HL-60 (cell line): ENCODE data around the gene TAMM41.
"Not testable (repeated sequence)": the region's sequence is repeated elsewhere in the genome, so short reads cannot be mapped to it uniquely, and the experiment has no call there.

Experiments used
- DNase-seq, 2 experiments: peaks; one replicate each; pipeline ENCODE4 v3.0.0-alpha.2; 2010 to 2020; ENCODE audit warnings: low read depth in 1 of 2, low spot score in 1 of 2
- H3K27ac ChIP-seq: fragments of 250-450 bp; sonication (Bioruptor Pico); replicated peaks from 2 replicates; pipeline ENCODE4 v1.5.1; 2020; ENCODE audit warnings: mild to moderate bottlenecking, moderate library complexity
- H3K27me3 ChIP-seq: fragments of 250-450 bp; sonication (Bioruptor Pico); 2 replicates; pipeline ENCODE4 v1.5.1; 2021; ENCODE audit warnings: mild to moderate bottlenecking, moderate library complexity; ENCODE audit not compliant: insufficient read depth, poor library complexity, severe bottlenecking
- H3K4me3 ChIP-seq: replicated peaks from 2 replicates; pipeline ENCODE4 v1.5.1; 2011; ENCODE audit warnings: mild to moderate bottlenecking, control low read depth, low read length; ENCODE audit not compliant: insufficient read depth
- CTCF ChIP-seq: IDR thresholded peaks from one replicate; pipeline ENCODE4 v1.5.1; 2011; ENCODE audit warnings: low read length, control low read depth, inconsistent platforms; ENCODE audit not compliant: insufficient read depth
- GABPA ChIP-seq: IDR thresholded peaks from 2 replicates; pipeline ENCODE4 v1.6.1; 2012; ENCODE audit warnings: low read depth
- POLR2AphosphoS5 ChIP-seq: IDR thresholded peaks from 2 replicates; pipeline ENCODE4 v1.6.1; 2012; ENCODE audit warnings: low read depth
- SPI1 ChIP-seq: IDR thresholded peaks from 2 replicates; pipeline ENCODE4 v1.6.1; 2012; ENCODE audit warnings: low read depth, mild to moderate bottlenecking, borderline replicate concordance
- TF ChIP-seq, protein P1 (sequence below): IDR thresholded peaks from 2 replicates; pipeline ENCODE4 v1.6.1; 2012; ENCODE audit warnings: low read depth; ENCODE audit not compliant: insufficient replicate concordance

Gene TAMM41

GRCh38 chr3:11755276-11755675 lies 91.4 kb downstream of the TAMM41 start:
- Histone ChIP-seq H3K27ac (no peak overlapping the region), H3K4me3 (no peak overlapping the region), H3K27me3 (peaks cover 2% of the 10 kb centered on the region)
- no peak for DNase-seq
- no peak for TF ChIP-seq POLR2AphosphoS5
- no peak for TF ChIP-seq SPI1
- TF ChIP-seq, protein P1, sequence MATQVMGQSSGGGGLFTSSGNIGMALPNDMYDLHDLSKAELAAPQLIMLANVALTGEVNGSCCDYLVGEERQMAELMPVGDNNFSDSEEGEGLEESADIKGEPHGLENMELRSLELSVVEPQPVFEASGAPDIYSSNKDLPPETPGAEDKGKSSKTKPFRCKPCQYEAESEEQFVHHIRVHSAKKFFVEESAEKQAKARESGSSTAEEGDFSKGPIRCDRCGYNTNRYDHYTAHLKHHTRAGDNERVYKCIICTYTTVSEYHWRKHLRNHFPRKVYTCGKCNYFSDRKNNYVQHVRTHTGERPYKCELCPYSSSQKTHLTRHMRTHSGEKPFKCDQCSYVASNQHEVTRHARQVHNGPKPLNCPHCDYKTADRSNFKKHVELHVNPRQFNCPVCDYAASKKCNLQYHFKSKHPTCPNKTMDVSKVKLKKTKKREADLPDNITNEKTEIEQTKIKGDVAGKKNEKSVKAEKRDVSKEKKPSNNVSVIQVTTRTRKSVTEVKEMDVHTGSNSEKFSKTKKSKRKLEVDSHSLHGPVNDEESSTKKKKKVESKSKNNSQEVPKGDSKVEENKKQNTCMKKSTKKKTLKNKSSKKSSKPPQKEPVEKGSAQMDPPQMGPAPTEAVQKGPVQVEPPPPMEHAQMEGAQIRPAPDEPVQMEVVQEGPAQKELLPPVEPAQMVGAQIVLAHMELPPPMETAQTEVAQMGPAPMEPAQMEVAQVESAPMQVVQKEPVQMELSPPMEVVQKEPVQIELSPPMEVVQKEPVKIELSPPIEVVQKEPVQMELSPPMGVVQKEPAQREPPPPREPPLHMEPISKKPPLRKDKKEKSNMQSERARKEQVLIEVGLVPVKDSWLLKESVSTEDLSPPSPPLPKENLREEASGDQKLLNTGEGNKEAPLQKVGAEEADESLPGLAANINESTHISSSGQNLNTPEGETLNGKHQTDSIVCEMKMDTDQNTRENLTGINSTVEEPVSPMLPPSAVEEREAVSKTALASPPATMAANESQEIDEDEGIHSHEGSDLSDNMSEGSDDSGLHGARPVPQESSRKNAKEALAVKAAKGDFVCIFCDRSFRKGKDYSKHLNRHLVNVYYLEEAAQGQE, result no peak
- TF ChIP-seq CTCF, result no peak
- no peak for TF ChIP-seq GABPA

DNA sequence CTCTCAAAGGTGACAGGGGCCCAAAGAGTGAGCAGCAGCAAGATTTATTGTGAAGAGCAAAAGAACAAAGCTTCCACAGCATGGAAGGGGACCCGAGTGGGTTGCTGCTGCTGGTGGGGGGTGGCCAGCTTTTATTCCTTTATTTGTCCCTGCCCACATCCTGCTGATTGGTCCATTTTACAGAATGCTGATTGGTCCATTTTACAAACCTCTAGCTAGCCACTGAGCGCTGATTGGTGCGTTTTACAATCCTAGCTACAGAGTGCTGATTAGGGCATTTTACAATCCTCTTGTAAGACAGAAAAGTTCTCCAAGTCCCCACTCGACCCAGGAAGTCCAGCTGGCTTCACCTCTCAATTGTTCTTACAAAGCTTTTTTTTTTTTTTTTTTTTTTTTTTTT lies 94.4 kb downstream of the TAMM41 start:
- H3K4me3 ChIP-seq, DNase-seq: not testable (repeated sequence)

DNA sequence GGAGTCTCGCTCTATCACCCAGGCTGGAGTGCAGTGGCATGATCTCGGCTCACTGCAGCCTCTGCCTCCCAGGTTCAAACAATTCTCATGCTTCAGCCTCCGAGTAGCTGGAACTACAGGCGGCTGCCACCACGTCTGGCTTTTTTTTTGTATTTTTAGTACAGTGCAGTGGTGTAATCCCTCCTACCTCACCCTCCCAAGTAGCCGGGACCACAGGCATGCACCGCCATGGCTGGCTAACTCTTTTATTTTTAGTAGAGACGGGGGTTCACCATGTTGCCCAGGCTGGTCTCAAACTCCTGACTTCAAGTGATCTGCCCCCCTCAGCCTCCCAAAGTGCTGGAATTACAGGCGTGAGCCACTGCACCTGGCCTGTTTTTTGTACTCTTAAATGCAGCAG lies 98.4 kb downstream of the TAMM41 start:
- H3K27me3 ChIP-seq, H3K4me3 ChIP-seq, H3K27ac ChIP-seq, DNase-seq: not testable (repeated sequence)

More for the DNA sequence above, 94.4 kb downstream of the TAMM41 start:
- H3K27me3 ChIP-seq, H3K27ac ChIP-seq: not testable (repeated sequence)
